Activated CD4-positive, alpha-beta T cell treated with anti-CD3 and anti-CD28 coated beads, Interleukin-2, amount 10 ng/mL, durations not matched to agents 7 days and 5 days (primary cell): ENCODE data around the gene NINJ2. TPM values are rescaled to one million over a fixed set of nuclear protein-coding genes. Genes with fewer than 3 reads are reported as not detected.

ENCODE experiments used
- CTCF ChIA-PET: fragments of 350-600 bp; sonication (Branson Sonifier 250); formaldehyde crosslinking; loops from one replicate; lab custom pipeline; 2021; ENCODE audit warnings: antibody characterized with exemption; lab: Charles Lee
- POLR2A ChIA-PET: fragments of 350-600 bp; sonication (Branson Sonifier 250); formaldehyde crosslinking; loops from one replicate; lab custom pipeline; 2021; ENCODE audit warnings: antibody characterized with exemption; lab: Charles Lee
- DNase-seq: peaks from one replicate; pipeline ENCODE4 v3.0.0-alpha.2; 2020
- H3K27ac Mint-ChIP-seq: one replicate; pipeline ENCODE4 v1.8.0; 2021; ENCODE audit warnings: mild to moderate bottlenecking, moderate library complexity, mixed read lengths
- H3K27me3 Mint-ChIP-seq: one replicate; pipeline ENCODE4 v1.8.0; 2021; ENCODE audit warnings: mixed read lengths
- H3K36me3 Mint-ChIP-seq: one replicate; pipeline ENCODE4 v1.8.0; 2021; ENCODE audit warnings: low read depth, mixed read lengths
- H3K4me1 Mint-ChIP-seq: one replicate; pipeline ENCODE4 v1.8.0; 2021; ENCODE audit warnings: mixed read lengths
- H3K4me3 Mint-ChIP-seq: one replicate; pipeline ENCODE4 v1.8.0; 2021; ENCODE audit warnings: mild to moderate bottlenecking, moderate library complexity, mixed read lengths
- H3K9me3 Mint-ChIP-seq: one replicate; pipeline ENCODE4 v1.8.0; 2021; ENCODE audit warnings: mixed read lengths
- total RNA-seq, 2 experiments: library from RNA; stranded (reverse); gene quantifications; one replicate each; pipeline ENCODE4 v1.2.3, GENCODE V29; 2021

NINJ2 gene
- total RNA-seq, 2 experiments from 2014 or later = 6.7 to 7.4 TPM

- CTCF ChIA-PET = interaction anchor here (0.7 to 4.1 kb wide), 5 partner anchors 10 to 1055 kb away, joined by 3 to 18 read pairs (median 4); no protein-coding TSS in a partner anchor
- no peak for DNase-seq
- H3K4me3 Mint-ChIP-seq = no peak overlapping the region
- no peak overlapping the region for H3K27ac Mint-ChIP-seq
- no peaks in the 10 kb centered on the region for H3K36me3 Mint-ChIP-seq
- H3K9me3 Mint-ChIP-seq = no peaks in the 10 kb centered on the region
- peaks cover 3% of the 10 kb centered on the region for H3K27me3 Mint-ChIP-seq
- no peaks in the 10 kb centered on the region for H3K4me1 Mint-ChIP-seq
- POLR2A ChIA-PET = no interaction called here
Measured at GRCh38 chr12:520119-520518, 143.1 kb downstream of the NINJ2 start.

GRCh38 chr12:517538-517937 lies 145.7 kb downstream of the NINJ2 start:
- CTCF ChIA-PET = interaction anchor here (4.1 kb wide), 1 partner anchor 7 kb away, joined by 18 read pairs; no protein-coding TSS in a partner anchor
- peaks cover 3% of the 10 kb centered on the region for H3K27me3 Mint-ChIP-seq
- no peaks in the 10 kb centered on the region for H3K9me3 Mint-ChIP-seq
- DNase-seq = no peak
- no peak overlapping the region for H3K4me3 Mint-ChIP-seq
- H3K4me1 Mint-ChIP-seq = no peaks in the 10 kb centered on the region
- H3K27ac Mint-ChIP-seq = no peak overlapping the region
- POLR2A ChIA-PET = no interaction called here
- no peaks in the 10 kb centered on the region for H3K36me3 Mint-ChIP-seq

Other genes starting within 250 kb of the NINJ2 start
- gene B4GALNT3, start 203.5 kb downstream of the NINJ2 start, total RNA-seq = 1 to 10 TPM; 6.1 to 7.0 TPM
- 100 to 1,000 TPM; 162 to 170 TPM for gene WNK1, start 89.1 kb upstream of the NINJ2 start, total RNA-seq